OCI-LY7 (cell line): Measurements from ENCODE around the gene HDAC7.

Source experiments
- CTCF ChIP-seq: fragments of 200-600 bp; sonication (generic); conservative IDR thresholded peaks from 2 replicates; pipeline ENCODE4 v1.5.1; 2014; ENCODE audit warnings: mild to moderate bottlenecking, antibody characterized with exemption, low read length, moderate library complexity, mixed read lengths
- EZH2phosphoT487 ChIP-seq: fragments of 200-600 bp; sonication (generic); IDR thresholded peaks from 2 replicates; pipeline ENCODE4 v1.6.1; 2018; ENCODE audit warnings: low read depth, borderline replicate concordance, mild to moderate bottlenecking, mixed run types, antibody characterized with exemption, low read length, moderate library complexity, mixed read lengths

- TF ChIP-seq CTCF (no peak), EZH2phosphoT487 (no peak)
These were observed 84.8 kb downstream of the HDAC7 start for GRCh38 chr12:47734725-47735480.
